ENCODE data around the gene ZBTB14.

ZBTB14 gene

GRCh38 chr18:5302606-5303005 lies 7.1 kb upstream of the ZBTB14 start:
- Histone ChIP-seq H3K4me3 (ENCODE audit: low read depth, low read length) (no peak overlapping the region), H3K36me3 (replicated peaks) (no peaks in the 10 kb centered on the region), H3K27me3 (replicated peaks) (no peaks in the 10 kb centered on the region), H3K27ac (no peak overlapping the region)
- TF ChIP-seq, protein P1, sequence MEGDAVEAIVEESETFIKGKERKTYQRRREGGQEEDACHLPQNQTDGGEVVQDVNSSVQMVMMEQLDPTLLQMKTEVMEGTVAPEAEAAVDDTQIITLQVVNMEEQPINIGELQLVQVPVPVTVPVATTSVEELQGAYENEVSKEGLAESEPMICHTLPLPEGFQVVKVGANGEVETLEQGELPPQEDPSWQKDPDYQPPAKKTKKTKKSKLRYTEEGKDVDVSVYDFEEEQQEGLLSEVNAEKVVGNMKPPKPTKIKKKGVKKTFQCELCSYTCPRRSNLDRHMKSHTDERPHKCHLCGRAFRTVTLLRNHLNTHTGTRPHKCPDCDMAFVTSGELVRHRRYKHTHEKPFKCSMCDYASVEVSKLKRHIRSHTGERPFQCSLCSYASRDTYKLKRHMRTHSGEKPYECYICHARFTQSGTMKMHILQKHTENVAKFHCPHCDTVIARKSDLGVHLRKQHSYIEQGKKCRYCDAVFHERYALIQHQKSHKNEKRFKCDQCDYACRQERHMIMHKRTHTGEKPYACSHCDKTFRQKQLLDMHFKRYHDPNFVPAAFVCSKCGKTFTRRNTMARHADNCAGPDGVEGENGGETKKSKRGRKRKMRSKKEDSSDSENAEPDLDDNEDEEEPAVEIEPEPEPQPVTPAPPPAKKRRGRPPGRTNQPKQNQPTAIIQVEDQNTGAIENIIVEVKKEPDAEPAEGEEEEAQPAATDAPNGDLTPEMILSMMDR (IDR thresholded peaks at IDR 0.05; ENCODE audit: low read depth, low read length, missing control alignments) = no peak
- DNase-seq = no peak
- in situ Hi-C loops (cut with HindIII; ENCODE audit: low pct_ligation_motif_present, low sequenced_read_pairs) = no loop called here

DNA sequence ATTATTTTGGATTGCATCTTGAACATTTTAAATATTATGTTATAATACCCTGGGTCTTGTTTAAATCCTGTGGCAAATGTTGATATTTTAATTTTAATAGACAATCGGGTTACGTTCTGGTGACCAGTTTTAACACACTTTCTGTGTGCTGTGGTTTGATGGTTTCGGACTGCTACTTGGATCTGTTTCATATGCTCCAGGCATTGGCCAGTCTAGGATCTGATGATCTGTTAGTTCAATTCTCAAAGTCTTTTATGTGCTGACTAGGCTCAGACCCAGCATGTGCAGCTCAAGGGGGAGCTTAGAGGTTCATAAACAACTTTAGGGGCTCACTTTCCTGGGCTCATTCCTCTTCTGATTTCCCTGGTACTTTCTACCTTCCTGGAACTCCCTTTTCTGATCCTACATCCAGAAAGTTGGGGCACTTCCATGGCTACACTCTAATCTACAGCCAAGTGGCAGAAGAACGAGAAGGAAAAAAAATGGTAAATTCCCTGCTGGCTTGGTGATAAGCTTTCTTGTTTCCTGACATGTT lies 5.0 kb upstream of the ZBTB14 start:
- TF ChIP-seq, protein P1 (IDR thresholded peaks at IDR 0.05; ENCODE audit: low read depth, low read length, missing control alignments) = no peak
- in situ Hi-C loops (cut with HindIII; ENCODE audit: low pct_ligation_motif_present, low sequenced_read_pairs) = no loop called here
- no peaks in the 10 kb centered on the region for H3K27me3 ChIP-seq (replicated peaks)
- DNase-seq = no peak
- no peak overlapping the region for H3K4me3 ChIP-seq (ENCODE audit: low read depth, low read length)
- no peaks in the 10 kb centered on the region for H3K36me3 ChIP-seq (replicated peaks)
- H3K27ac ChIP-seq = no peak overlapping the region

DNA sequence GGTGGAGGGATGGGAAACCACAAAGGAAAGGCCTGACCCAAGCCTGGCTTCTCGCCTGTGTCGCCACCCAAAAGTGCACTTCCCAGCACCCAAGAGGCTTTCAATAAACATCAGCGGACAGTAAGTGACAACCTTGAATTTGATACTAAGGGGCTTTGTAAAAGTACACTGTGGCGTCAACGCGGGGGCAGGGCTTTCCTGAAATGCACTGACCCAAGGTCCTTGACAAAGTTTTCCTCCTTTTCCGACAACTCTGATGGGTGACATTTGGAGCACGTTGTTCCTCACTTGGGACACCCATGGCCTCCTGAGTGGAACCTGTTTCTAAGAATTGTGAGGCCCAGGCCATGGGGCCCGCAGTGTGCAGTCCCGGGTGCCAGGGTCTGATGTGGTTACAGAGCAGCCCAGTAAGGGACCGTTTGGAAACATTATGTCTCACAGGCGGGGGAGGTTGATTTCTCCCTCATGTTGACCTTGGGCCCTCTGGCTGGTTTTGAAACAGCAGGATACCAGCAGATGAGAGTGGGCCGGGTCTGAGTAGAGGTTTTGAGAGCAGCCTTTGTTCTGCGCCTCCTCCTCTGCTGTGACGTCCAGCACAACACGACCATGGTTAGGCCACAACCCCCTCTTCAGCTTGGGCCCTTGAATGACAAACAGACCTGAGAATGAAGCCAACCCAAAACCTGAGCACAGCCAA lies 2.8 kb upstream of the ZBTB14 start:
- in situ Hi-C loops (cut with HindIII; ENCODE audit: low pct_ligation_motif_present, low sequenced_read_pairs) = no loop called here
- Histone ChIP-seq H3K27me3 (replicated peaks) (no peaks in the 10 kb centered on the region), H3K36me3 (replicated peaks) (no peaks in the 10 kb centered on the region), H3K27ac (no peak overlapping the region), H3K4me3 (ENCODE audit: low read depth, low read length) (no peak overlapping the region)
- no peak for DNase-seq
- TF ChIP-seq, protein P1 (IDR thresholded peaks at IDR 0.05; ENCODE audit: low read depth, low read length, missing control alignments) = no peak

GRCh38 chr18:5297597-5297996 lies 2.1 kb upstream of the ZBTB14 start:
- TF ChIP-seq, protein P1 (IDR thresholded peaks at IDR 0.05; ENCODE audit: low read depth, low read length, missing control alignments) = no peak
- Histone ChIP-seq H3K27me3 (replicated peaks) (no peaks in the 10 kb centered on the region), H3K27ac (no peak overlapping the region), H3K36me3 (replicated peaks) (no peaks in the 10 kb centered on the region), H3K4me3 (ENCODE audit: low read depth, low read length) (no peak overlapping the region)
- DNase-seq = no peak
- in situ Hi-C loops (cut with HindIII; ENCODE audit: low pct_ligation_motif_present, low sequenced_read_pairs) = no loop called here

- TF ChIP-seq, protein P1 (IDR thresholded peaks at IDR 0.05; ENCODE audit: low read depth, low read length, missing control alignments) = no peak
- Histone ChIP-seq H3K4me3 (ENCODE audit: low read depth, low read length) (peak overlapping the region; percentile 67), H3K36me3 (replicated peaks) (no peaks in the 10 kb centered on the region), H3K27me3 (replicated peaks) (no peaks in the 10 kb centered on the region), H3K27ac (peak overlapping the region; percentile 81)
- DNase-seq = peak; percentile 78
- in situ Hi-C loops (cut with HindIII; ENCODE audit: low pct_ligation_motif_present, low sequenced_read_pairs) = no loop called here
These were observed 1.3 kb upstream of the ZBTB14 start for GRCh38 chr18:5296706-5297320.

Data from brain microvascular endothelial cell (primary cell).